HG02610 (cell line): ENCODE results near the gene TUBGCP5.

Experiments
- ATAC-seq: cut with Tn5 transposase; IDR thresholded peaks from one replicate; pipeline ENCODE4 v1.9.1; 2021; ENCODE audit warnings: mild to moderate bottlenecking, moderate library complexity; ENCODE audit not compliant: unreplicated experiment

Gene TUBGCP5

DNA sequence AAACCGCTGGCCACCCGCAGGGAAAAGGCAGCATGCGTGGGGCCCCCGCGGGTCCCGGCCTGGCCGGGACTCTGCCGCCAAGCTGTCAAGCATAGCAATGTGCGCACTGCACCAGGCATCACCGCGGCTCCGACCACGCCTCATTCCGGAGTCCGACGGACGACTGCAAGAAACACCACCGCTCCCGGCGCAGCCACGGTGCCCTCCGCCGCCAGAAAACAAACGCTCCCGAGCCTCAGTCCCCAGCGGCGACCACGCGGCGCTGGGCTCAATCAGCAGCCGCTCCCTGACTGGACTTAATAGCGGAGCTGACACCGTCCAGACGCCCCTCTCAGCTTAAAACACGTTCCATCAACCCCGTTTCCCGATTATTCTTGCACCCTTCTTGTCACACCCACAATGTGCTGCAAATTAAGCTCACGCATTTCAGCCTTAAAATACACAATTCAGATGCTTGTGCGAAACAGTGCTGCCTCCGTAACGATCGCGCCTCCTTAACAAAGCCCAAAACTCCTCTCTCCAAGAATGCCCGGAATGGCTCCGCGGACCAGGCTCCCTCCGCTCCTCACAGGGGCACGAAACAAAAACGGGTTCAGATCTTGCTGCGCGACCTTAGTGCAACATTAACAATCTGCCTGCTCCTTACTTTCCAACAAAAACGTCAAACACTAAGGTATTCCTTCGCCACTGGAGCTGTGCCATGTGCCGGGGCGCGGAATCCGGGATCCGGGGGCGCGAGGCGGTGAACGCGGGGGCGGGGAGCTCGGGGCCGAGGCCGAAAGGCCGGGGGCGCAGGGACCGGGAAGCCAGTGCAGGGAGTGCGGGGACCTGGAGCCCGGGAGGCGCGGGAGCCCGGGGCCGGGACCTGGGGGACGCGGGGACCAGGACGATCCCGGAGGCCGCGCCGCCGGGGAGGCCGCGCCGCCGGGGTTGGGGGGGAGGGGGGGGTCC, 59.9 kb downstream of the TUBGCP5 start:
- ATAC-seq = peak; percentile 52

DNA sequence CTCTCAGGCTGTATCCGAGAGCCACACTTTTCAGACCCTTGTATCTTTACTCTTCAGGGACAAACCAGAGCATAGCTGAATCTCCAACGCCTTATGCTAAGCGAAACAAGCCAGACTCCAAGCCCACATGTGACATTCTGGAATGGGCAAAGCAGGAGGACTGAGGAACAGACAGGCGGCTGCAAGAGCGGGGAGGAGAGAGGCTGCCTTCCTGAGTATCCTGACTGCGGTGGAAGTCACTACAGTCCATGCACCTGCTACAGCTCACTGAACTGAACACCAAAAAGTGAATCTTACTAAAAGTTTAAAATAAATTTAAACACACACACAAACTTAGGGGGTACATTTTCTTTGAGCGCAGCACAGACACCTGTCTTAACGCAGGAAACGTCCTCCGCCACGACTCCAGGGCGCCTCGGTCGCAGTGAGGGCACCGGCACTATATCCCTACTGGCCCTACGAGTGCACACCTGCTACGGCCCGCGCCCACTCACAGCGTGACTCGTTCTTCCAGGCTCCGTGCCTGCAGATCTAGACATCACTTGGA, 60.6 kb downstream of the TUBGCP5 start:
- peak; percentile 22 for ATAC-seq

DNA sequence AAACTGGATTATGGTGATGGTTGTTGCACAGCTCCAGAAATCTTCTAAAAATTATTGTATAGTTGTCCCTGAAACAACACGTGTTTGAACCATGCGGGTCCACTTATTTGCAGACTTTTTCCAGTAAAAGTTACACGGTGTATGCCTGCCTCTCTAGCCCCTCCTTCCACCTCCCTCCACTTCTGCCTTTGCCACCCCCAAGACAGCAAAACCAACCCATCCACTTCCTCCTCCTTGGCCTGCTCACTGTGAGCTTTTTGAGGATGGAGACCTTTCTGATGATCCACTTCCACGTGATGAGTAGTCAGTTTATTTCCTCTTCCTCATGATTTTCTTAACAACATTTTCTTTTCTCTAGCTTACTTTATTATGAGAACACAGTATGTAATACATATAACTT, 64.6 kb downstream of the TUBGCP5 start:
- no peak for ATAC-seq

DNA sequence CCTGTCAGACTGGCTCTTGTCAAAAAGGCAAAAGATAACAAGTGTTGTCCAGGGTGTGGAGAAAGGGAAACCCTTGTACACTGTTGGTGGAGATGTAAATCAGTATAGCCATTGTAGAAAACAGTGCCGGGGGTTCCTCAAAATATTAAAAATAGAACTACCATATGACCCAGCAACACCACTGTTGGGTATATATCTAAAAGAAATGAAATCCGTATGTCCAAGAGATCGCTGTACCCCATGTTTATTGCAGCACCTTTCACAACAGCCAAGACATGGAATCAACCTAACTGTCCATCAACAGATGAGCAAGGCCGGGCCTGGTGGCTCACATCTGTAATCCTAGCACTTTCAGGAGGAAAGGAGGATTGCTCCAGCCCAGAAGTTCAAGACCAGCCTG, 65.4 kb downstream of the TUBGCP5 start:
- no peak for ATAC-seq

DNA sequence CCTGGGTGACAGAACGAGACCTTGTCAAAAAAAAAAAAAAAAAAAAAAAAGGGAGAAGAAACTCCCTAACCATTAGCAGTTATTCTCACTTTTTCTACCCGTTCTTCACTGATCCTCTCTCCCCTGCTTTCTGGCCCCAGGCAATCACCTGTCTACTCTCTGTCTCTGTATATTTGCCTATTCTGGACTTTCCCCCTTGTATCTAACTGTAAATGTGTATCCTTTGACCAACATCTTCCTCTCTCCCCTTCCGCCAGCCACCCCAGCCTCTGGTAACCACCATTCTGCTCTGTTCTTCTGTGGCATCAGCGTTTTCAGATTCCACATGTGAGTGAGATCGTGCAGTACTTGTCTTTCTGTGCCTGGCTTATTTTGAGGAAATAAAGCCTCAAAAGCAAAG, 66.1 kb downstream of the TUBGCP5 start:
- ATAC-seq = peak; percentile 87

- ATAC-seq = no peak
These were observed 69.9 kb downstream of the TUBGCP5 start for GRCh38 chr15:22969489-22969888.

DNA sequence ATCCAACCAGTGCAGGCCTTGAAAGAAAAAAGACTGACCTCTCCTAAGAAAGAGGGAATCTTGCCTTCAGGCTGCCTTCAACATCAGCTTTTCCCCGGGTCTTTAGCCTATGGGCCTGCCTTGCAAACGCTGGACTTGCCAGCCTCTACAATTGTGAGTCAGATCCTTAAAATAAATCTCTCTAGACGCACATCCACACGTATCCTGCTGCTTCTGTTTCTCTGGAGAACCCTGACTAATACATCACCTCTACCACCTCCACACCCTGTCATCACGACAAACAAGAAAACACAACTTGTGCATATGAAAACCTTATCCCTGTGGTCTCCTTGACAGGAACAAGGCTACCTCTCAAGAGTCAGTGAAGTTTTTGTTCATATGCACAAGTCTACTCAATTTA, 71.0 kb downstream of the TUBGCP5 start:
- no peak for ATAC-seq

DNA sequence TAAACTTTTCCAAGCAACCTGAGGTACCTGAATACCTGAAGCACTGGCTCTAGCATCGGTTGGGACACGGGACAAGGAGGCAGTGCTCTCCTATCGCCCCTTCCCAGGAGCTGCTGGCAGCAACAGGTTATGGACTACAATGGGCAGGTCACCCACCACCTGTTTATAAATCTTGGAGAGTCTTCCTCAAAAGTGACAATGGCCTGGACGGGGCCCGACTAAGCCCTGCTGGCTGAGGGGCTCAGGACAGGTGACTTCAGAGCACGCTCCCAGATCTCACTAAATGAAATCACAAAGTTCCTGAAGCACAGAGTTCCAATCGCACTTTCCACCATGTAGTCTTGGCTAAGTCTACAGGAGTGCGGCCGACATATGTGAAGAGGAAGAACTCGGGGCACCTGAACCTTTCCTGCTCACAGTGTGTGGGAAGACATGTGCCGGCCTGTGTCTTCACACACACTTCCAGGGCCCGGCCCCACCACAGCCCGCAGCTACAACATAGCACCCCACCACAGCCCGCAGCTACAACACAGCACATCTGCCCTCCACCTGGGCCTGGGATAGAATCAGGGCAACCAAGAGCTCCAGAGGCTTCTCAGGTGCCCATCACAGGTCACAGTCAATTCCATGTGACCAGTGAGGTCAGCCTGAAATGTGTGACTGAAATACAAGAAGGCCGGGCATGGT, 72.1 kb downstream of the TUBGCP5 start:
- no peak for ATAC-seq

DNA sequence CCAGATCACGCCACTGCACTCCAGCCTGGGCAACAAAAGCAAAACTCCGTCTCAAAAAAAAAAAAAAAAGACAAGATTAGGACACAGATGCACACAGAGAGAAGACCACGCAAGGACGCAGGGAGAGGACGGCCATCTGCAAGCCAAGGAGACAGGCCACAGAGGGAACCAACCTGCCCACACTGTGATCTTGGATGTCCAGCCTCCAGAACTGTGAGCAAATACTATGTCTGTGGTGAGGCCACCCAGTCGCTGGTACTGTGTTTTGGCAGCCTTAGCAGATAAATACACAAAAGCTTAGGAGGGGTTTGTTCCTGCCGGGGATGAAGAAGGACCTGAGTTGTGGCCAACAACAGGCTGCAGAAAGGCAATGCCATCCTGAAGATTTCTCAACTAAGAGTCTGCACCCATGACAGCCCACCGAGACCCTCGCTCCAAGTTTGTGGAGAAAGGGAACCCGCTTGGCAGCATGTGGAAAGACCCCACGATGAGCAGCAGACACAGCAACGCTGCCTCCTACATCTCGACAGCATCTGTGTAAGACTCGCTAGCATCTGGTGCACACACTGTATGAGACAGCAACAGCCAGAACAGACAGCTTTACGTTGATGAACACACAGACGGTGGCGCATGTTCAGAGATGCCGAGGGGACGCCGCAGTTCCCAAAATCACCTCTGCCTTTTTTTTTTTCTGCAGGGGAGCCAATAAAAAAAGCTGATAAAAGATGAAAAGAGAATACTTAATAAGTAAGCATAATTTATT, 72.9 kb downstream of the TUBGCP5 start:
- no peak for ATAC-seq

- no peak for ATAC-seq
These were observed 75.7 kb downstream of the TUBGCP5 start for GRCh38 chr15:22963641-22964040.

DNA sequence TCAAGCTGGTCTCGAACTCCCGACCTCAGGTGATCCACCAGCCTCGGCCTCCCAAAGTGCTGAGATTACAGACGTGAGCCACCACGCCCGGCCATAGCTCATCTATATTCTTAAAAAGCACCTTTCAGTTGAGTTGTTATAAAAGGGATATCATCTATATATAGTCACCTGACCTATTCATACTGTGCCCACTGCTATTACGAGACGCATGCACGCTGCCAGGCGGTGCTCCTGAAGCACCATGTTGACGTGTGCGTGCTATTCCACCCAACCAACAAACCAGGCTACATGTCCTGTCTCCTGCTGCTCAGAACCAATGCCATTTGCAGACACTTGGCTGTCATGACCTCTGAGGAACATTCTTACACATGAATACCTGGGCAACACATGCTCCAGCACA, 76.8 kb downstream of the TUBGCP5 start:
- no peak for ATAC-seq

- no peak for ATAC-seq
These were observed 77.6 kb downstream of the TUBGCP5 start for GRCh38 chr15:22961762-22962161.

DNA sequence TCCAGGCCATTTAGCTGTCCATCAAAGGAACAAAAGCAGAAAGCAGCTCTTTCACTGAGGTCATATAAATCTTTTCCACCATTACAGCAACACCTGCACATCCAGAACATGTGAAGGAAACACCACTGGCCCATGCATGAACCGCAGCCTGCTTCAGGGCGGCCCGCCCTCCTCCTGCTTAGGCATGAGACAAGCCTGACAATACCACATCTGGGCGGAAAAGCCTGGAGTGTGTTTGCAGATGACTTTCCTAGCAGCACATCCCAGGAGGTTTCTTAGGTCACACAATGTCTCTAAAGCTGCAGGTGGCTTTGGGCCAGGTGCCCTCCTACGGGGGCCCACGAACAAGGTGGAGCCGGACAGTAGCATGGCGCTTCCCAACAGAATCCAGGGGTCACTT, 78.8 kb downstream of the TUBGCP5 start:
- no peak for ATAC-seq

DNA sequence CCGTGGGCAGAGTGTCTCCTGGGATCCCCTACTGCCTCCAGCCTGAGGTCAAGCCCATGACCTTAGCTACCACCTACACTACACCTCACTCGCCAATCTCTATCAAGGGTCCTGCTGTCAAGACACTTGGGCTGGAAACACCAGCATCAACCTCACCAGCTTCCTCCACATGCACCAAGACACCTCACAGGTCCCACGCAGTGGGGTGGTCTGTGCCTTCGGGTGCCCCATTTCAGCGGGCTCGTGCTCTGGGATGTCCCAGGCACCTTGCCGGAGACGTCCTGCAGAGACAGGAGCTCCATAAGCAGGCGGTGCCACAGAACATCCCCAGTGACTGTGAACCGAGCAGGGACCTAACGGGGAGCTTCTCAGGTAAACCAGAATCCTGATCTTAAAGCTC, 79.2 kb downstream of the TUBGCP5 start:
- ATAC-seq = no peak

DNA sequence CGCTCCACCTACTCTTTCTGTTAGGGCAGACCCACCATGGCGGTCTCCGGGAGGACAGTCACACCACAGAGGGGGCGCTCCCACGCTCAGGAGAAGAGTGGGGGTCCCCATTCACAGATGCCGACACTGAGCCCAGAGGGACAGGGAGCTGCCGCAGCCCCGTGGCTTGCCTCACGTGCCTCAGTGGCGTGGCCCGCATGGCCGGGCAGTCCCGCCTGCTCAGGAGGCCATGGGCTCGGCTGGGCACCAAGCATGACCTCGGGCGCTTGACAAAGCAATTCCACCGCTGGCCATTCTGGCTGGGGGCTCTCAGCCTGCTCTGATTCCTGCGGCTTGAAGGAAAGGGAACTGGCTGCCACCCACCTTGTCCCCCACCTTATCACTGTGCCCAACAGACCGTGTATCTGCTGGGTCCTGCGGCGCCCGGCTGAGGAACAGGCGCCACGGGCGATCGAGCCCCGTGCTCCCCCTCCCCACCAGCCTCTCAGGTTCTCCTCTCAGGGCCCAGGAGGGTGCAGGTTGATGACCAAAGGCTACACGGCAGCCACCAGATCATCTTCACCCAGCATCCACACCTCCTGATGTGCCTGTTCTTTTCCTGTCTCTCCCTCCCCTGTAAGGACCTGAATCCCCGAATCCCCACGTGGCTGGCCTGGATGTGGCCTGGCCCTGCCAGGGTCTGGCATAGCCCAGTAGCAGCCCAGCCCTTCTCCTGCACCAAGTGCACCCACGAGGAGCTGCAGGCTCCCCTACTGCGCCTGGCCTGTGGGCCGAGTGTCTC, 79.9 kb downstream of the TUBGCP5 start:
- ATAC-seq = no peak

GRCh38 chr15:22958487-22959280, 80.7 kb downstream of the TUBGCP5 start:
- ATAC-seq = peak; percentile 44

DNA sequence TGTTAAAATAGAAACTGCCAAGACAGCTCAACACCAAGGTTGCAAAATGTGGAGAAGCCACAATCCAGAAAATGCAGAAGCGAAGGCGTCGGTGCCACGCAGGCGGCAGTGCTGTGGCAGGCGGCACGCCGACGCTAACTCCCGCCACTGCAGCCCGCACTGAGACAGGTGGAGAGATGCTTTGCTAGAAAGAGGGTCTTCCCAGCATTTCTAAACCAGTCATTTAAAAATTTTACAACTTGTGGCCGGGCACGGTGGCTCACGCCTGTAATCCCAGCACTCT, 82.5 kb downstream of the TUBGCP5 start:
- no peak for ATAC-seq

DNA sequence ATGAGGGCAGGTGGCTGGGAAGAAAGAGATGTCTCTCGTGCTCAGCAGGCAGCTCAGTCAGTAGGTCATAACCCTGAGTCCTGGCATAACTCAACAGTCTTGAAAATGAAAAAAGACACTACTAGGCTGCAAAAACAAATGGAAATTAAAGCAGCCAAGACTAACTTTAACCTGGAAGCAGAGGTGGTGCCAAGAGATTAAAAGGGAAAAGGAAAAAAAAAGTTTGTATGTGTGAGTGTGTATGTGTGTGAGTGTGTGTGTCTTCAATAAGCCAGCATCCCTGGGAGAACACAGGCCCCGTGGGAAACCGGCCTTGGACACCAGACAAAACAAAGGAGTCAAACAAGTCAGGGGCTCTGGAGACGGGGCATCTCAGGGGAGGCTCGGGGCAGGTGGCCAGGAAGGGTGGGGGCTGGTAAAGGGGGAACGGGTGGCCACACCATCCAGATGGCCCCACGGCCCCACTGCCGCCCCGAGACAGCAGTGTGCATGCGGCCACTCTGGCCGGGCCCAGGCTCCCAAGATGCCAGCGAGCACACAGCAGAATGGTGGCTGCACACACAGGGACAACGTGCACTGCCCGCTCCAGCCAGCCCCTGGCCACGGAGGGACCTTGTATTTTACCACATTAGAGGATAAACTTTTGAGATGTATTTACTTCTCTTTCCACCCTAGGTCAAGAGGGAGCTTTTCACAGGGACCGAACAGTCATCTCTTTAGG, 83.0 kb downstream of the TUBGCP5 start:
- no peak for ATAC-seq

- no peak for ATAC-seq
These were observed 83.7 kb downstream of the TUBGCP5 start for GRCh38 chr15:22955544-22956119.
